K562 (cell line): Measurements from ENCODE around the gene HNRNPU. TPM values are rescaled to one million over a fixed set of nuclear protein-coding genes. Genes with fewer than 3 reads are reported as not detected.

Source experiments
- ELF1 ChIP-seq: fragments of 200-800 bp; sonication (Bioruptor generic); IDR thresholded peaks from 2 replicates; pipeline ENCODE4 v1.6.1; 2016; ENCODE audit warnings: missing genetic modification characterization, missing compliant biosample characterization
- MGA ChIP-seq: fragments of 450-650 bp; IDR thresholded peaks from 2 replicates; pipeline ENCODE4 v1.6.1; 2016; ENCODE audit warnings: mild to moderate bottlenecking, moderate library complexity
- NR4A1 ChIP-seq, 2 experiments: fragments of 250-450 bp in 1 of 2; fragments of 450-650 bp in 1 of 2; sonication (Bioruptor Pico) in 1 of 2; IDR thresholded peaks; 2 replicates each; pipeline versions ENCODE4 v1.4.0 to v1.6.1; 2016 to 2020; ENCODE audit warnings: mild to moderate bottlenecking in 2 of 2, missing compliant biosample characterization in 1 of 2, missing genetic modification characterization in 1 of 2, moderate library complexity in 1 of 2
- PTBP1 ChIP-seq: fragments of 200-400 bp; formaldehyde crosslinking; IDR thresholded peaks from 2 replicates; pipeline ENCODE4 v1.6.1; 2017; ENCODE audit warnings: low read depth, low read length
- RAD21 ChIP-seq, 2 experiments: fragments of 250-450 bp in 1 of 2; fragments of 450-650 bp in 1 of 2; sonication (Bioruptor Pico) in 1 of 2; formaldehyde crosslinking in 1 of 2; IDR thresholded peaks in 1 of 2; conservative IDR thresholded peaks in 1 of 2; 2 replicates each; pipeline versions ENCODE4 v1.4.0 to v1.8.0; 2020 to 2022; ENCODE audit warnings: mild to moderate bottlenecking in 2 of 2, moderate library complexity in 1 of 2
- STAT5A ChIP-seq: IDR thresholded peaks from 2 replicates; pipeline ENCODE4 v1.6.1; 2012; ENCODE audit warnings: low read length, inconsistent platforms, borderline replicate concordance
- YY1 ChIP-seq, 3 experiments: IDR thresholded peaks; 2 replicates each; pipeline ENCODE4 v1.6.1; 2011; ENCODE audit warnings: low read length in 2 of 3, mild to moderate bottlenecking in 2 of 3, moderate library complexity in 2 of 3, borderline replicate concordance in 1 of 3, control low read depth in 1 of 3, low read depth in 1 of 3; ENCODE audit not compliant: insufficient read depth in 3 of 3, insufficient replicate concordance in 2 of 3, control insufficient read depth in 1 of 3, insufficient read length in 1 of 3; ENCODE audit errors: extremely low read depth in 1 of 3
- ZNF232 ChIP-seq: sonication (generic); formaldehyde crosslinking; IDR thresholded peaks from 2 replicates; pipeline ENCODE4 v1.8.0; 2022; ENCODE audit warnings: mild to moderate bottlenecking, missing genetic modification reagents
- polyA plus RNA-seq, 8 experiments: library from polyadenylated mRNA; depleted of rRNA in 4 of 8; stranded (reverse) in 5 of 8; unstranded in 3 of 8; fragments of >200 nt; fragmentation: Nextera tagmentation in 2 of 8; fragmentation: Illumina TruSeq in 1 of 8; extraction: Ambion mirVana in 2 of 8; extraction: Trizol in 1 of 8; gene quantifications; 2 replicates each; pipeline versions ENCODE4 v1.2.1 to v1.2.3, GENCODE V29; 2011 to 2014; ENCODE audit warnings: inconsistent platforms in 1 of 8, missing spikeins in 1 of 8
- total RNA-seq, 7 experiments: library from RNA; depleted of rRNA in 6 of 7; stranded (reverse); fragments of >200 nt in 6 of 7; fragmentation: Illumina TruSeq in 2 of 7; extraction: Trizol in 2 of 7; gene quantifications; 2 replicates each; pipeline versions ENCODE4 v1.2.1 to v1.2.3, GENCODE V29; 2011 to 2021; ENCODE audit warnings: low replicate concordance in 1 of 7
- TF ChIP-seq, protein P1 (sequence below): sonication (generic); formaldehyde crosslinking; IDR thresholded peaks from 2 replicates; pipeline ENCODE4 v1.8.0; 2023; ENCODE audit warnings: mild to moderate bottlenecking, missing genetic modification reagents

HNRNPU gene
- total and polyA plus RNA-seq, 9 of the 15 experiments (the other 6 are each of a cell fraction or from before 2014, with no cell fraction given), result 159 to 777 (median 577) TPM

DNA sequence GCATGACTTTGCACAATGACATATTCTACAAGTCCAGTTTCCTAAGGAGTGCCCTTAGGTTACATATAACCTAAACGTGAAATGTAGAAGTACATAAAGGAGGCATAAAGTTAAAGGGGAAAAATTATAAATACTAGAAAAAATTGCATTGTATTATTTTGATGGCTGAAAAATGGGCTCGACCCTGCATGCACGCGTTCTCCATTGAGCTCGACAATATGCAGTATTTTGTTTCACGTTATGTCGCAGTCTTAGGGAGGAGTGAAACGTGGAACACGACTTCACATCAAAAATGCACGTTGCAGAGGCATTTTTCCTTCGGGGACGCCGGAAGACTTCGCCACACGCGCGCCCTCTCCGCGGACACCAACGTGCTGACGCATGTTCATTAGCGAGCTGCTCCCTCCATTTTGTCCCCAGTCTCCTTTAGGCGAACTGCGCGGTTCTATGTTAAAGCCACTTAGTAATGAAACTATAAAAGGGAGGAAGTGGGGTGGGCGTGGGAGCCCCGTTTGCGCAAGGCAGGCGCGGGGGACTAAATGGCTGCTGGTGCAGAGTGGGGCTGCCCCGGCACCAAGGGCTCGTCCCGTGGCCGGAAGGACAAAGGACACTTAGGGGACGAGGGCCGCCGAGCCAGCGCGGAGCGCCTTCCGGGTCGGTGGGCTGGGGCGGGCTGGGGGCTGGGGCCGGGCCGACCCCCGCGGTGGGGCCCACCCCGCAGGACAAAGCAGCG is 29.6 kb downstream of the HNRNPU start (continued):
- TF ChIP-seq MGA, result peak; percentile 98
- TF ChIP-seq, protein P1, sequence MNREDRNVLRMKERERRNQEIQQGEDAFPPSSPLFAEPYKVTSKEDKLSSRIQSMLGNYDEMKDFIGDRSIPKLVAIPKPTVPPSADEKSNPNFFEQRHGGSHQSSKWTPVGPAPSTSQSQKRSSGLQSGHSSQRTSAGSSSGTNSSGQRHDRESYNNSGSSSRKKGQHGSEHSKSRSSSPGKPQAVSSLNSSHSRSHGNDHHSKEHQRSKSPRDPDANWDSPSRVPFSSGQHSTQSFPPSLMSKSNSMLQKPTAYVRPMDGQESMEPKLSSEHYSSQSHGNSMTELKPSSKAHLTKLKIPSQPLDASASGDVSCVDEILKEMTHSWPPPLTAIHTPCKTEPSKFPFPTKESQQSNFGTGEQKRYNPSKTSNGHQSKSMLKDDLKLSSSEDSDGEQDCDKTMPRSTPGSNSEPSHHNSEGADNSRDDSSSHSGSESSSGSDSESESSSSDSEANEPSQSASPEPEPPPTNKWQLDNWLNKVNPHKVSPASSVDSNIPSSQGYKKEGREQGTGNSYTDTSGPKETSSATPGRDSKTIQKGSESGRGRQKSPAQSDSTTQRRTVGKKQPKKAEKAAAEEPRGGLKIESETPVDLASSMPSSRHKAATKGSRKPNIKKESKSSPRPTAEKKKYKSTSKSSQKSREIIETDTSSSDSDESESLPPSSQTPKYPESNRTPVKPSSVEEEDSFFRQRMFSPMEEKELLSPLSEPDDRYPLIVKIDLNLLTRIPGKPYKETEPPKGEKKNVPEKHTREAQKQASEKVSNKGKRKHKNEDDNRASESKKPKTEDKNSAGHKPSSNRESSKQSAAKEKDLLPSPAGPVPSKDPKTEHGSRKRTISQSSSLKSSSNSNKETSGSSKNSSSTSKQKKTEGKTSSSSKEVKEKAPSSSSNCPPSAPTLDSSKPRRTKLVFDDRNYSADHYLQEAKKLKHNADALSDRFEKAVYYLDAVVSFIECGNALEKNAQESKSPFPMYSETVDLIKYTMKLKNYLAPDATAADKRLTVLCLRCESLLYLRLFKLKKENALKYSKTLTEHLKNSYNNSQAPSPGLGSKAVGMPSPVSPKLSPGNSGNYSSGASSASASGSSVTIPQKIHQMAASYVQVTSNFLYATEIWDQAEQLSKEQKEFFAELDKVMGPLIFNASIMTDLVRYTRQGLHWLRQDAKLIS (CRISPR knock-in tag), result peak; percentile 95
- TF ChIP-seq PTBP1, result no peak
- peak; percentile 72 to 94 (median 86) for TF ChIP-seq YY1 (IDR thresholded peaks at IDR 0.05; ENCODE audit: borderline replicate concordance in 1 of 3, control insufficient read depth in 1 of 3, extremely low read depth in 1 of 3, insufficient read depth in 3 of 3, insufficient read length in 1 of 3, insufficient replicate concordance in 2 of 3, low read depth in 1 of 3, low read length in 2 of 3)
- TF ChIP-seq ELF1, result peak; percentile 96
- TF ChIP-seq STAT5A, result 0 out of 2 replicates have a peak, but pooled peaks have one; percentile 26
- TF ChIP-seq ZNF232 (CRISPR knock-in tag), result peak; percentile 81; the same call in 1 of the 2 replicates
- no peak; the same call in 1 of the 2 replicates for TF ChIP-seq NR4A1 (CRISPR knock-in tag; IDR thresholded peaks at IDR 0.05)
- TF ChIP-seq NR4A1 (tag; IDR thresholded peaks at IDR 0.05), result peak; percentile 73
- no peak; a peak in 1 of 4 replicates for TF ChIP-seq RAD21 (CRISPR knock-in tag; conservative IDR thresholded peaks at IDR 0.05 in 1 of 2, IDR thresholded peaks at IDR 0.05 in 1 of 2)
